Putamen (tissue), 1 donor: Measurements from ENCODE around the gene RAB6D.
"Not testable (repeated sequence)": the region's sequence is repeated elsewhere in the genome, so short reads cannot be mapped to it uniquely, and the experiment has no call there.

Experiments
- DNase-seq: peaks from one replicate; pipeline ENCODE4 v3.0.0-alpha.2; 2016; ENCODE audit warnings: low spot score

The RAB6D gene

GRCh38 chr2:131363703-131364186 is at the start of gene RAB6D:
Gene RAB6D, minus strand, starts transcription at chr2:131364168. Its CDS starts 448 bp downstream, at chr2:131363720.
- DNase-seq, result not testable (repeated sequence)

GRCh38 chr2:131413148-131413747 is 49.3 kb upstream of the RAB6D start:
- DNase-seq, result peak; percentile 21

GRCh38 chr2:131410173-131410572 is 46.2 kb upstream of the RAB6D start:
- no peak for DNase-seq

- DNase-seq, result no peak
Observed at GRCh38 chr2:131408778-131409177, 44.8 kb upstream of the RAB6D start.

GRCh38 chr2:131408207-131408606 is 44.2 kb upstream of the RAB6D start:
- no peak for DNase-seq

GRCh38 chr2:131404753-131405152 is 40.8 kb upstream of the RAB6D start:
- DNase-seq, result no peak

- DNase-seq, result no peak
Observed at GRCh38 chr2:131402320-131403039, 38.5 kb upstream of the RAB6D start.

- DNase-seq, result no peak
Observed at GRCh38 chr2:131400849-131401248, 36.9 kb upstream of the RAB6D start.

- not testable (repeated sequence) for DNase-seq
Observed at GRCh38 chr2:131400441-131400840, 36.5 kb upstream of the RAB6D start.

- not testable (repeated sequence) for DNase-seq
Observed at GRCh38 chr2:131396209-131396608, 32.2 kb upstream of the RAB6D start.

GRCh38 chr2:131395024-131395645 is 31.2 kb upstream of the RAB6D start:
- DNase-seq, result not testable (repeated sequence)

- no peak for DNase-seq
Observed at GRCh38 chr2:131394147-131394931, 30.4 kb upstream of the RAB6D start.

GRCh38 chr2:131391953-131392352 is 28.0 kb upstream of the RAB6D start:
- not testable (repeated sequence) for DNase-seq

- not testable (repeated sequence) for DNase-seq
Observed at GRCh38 chr2:131391471-131391870, 27.5 kb upstream of the RAB6D start.

GRCh38 chr2:131390495-131391130 is 26.6 kb upstream of the RAB6D start:
- DNase-seq, result not testable (repeated sequence)

- DNase-seq, result no peak
Observed at GRCh38 chr2:131389657-131390056, 25.7 kb upstream of the RAB6D start.

GRCh38 chr2:131388834-131389233 is 24.9 kb upstream of the RAB6D start:
- DNase-seq, result not testable (repeated sequence)

- not testable (repeated sequence) for DNase-seq
Observed at GRCh38 chr2:131373111-131373510, 9.1 kb upstream of the RAB6D start.

GRCh38 chr2:131369954-131370353 is 6.0 kb upstream of the RAB6D start:
- DNase-seq, result no peak

GRCh38 chr2:131368493-131369066 is 4.6 kb upstream of the RAB6D start:
- DNase-seq, result not testable (repeated sequence)

GRCh38 chr2:131367352-131367751 is 3.4 kb upstream of the RAB6D start:
- no peak for DNase-seq
